GM23248 (cell line): ENCODE measurements around the gene PRRC1.

Source experiments
- EZH2 ChIP-seq: fragments of 200-600 bp; sonication (generic); IDR thresholded peaks from 2 replicates; pipeline ENCODE4 v1.6.1; 2018; ENCODE audit warnings: antibody characterized with exemption, mild to moderate bottlenecking; ENCODE audit not compliant: insufficient read depth, poor library complexity, severe bottlenecking
- EZH2phosphoT487 ChIP-seq: fragments of 200-600 bp; sonication (generic); IDR thresholded peaks from 2 replicates; pipeline ENCODE4 v1.6.1; 2018; ENCODE audit warnings: antibody characterized with exemption, moderate library complexity, mild to moderate bottlenecking, low read depth; ENCODE audit not compliant: insufficient read depth

DNA sequence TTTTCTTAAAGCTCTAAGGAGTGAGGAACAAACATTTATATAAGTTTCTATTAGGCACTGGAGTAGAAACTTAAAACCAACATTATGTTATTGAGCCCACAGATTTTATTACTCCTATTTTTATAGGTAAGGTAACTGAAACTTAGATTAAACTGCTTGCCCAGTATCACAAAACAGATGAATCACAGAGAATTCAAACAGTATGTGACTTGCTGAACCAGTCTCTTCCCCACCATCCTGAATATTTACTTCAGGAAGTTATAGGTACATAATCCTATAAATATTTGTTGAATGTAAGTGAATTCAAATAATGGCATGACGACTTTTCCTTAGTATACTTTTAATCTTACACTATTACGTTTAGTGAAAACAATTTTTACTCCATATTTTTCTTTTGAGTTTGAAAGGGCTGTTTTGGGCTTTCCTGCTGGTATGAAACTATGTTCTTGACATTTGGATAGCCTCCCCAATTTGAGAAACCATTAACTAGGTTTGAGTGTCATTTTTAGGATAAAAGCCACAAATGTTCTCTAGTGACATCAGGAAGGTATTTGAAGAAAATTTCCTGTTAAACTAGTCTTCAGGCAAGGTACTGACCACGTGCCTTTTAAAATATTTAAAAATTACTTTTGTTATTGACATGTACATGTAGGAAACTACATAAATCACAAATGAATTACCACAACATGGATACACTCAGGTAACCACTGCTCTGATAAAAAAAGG, 39.3 kb downstream of the PRRC1 start:
- TF ChIP-seq EZH2phosphoT487 = no peak
- TF ChIP-seq EZH2 = no peak
